HG02943 (cell line): ENCODE measurements around the gene TMEM37.

Experiments
- ATAC-seq: cut with Tn5 transposase; IDR thresholded peaks from one replicate; pipeline ENCODE4 v1.9.1; 2021; ENCODE audit warnings: mild to moderate bottlenecking, low read depth, moderate library complexity; ENCODE audit not compliant: unreplicated experiment

TMEM37 gene

GRCh38 chr2:119416299-119416923 is 15.2 kb upstream of the TMEM37 start:
- ATAC-seq, result no peak

DNA sequence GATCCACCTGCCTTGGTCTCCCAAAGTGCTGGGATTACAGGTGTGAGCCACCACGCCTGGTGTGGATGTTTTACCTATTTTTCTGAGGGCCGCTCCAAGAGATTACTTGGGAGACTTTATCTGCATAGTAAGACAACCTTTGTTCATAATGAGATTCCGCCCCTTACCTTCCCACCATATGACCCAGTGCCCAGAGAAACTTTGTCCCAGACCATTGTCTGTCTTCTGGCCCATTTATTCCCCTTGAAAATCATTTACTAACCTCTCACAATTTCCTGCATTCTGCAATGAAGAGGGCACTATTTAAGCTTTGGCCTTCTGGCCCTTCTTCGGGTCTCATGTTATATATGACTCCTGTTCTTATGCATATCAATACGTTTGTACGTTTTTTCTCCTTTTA is 13.7 kb upstream of the TMEM37 start:
- no peak for ATAC-seq

DNA sequence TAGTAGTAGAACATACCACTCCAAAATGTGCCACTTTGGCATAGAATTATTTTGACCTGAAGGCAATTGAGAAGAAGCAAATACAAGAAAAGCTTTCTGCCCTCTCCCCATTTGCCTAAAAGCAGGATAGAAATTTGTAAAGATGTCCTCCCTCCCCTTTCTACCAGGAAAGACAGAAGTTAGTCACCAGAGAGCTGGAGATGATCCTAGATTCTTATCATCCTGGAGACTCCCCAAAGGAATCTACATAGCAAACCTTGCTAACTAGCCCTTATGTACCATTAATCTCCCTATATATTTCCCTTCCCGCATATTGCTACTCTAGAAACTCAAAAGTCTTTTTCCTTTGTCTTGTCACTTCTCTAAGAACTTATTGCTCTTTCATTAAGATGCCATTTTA is 12.6 kb upstream of the TMEM37 start:
- no peak for ATAC-seq

- ATAC-seq, result no peak
These were observed 11.7 kb upstream of the TMEM37 start for GRCh38 chr2:119419803-119420508.

GRCh38 chr2:119421304-119421703 is 10.3 kb upstream of the TMEM37 start:
- ATAC-seq, result no peak

DNA sequence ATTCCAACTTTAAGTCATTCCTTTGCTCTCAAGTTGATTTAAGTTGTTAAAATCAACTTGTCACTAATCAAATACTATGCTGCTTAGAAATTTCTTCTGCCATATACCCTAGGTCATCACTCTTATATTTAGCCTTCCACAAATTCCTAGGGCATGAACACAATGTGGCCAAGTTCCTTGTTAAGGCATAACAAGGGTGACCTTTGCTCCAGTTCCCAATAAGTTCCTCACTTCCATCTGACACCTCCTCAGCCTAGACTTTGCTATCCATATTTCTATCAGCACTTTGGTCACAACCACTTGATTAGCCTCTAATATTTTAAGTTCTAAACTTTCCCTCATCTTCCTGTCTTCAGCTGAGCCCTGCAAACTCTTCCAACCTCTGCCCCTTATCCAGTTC is 9.9 kb upstream of the TMEM37 start:
- ATAC-seq, result no peak

DNA sequence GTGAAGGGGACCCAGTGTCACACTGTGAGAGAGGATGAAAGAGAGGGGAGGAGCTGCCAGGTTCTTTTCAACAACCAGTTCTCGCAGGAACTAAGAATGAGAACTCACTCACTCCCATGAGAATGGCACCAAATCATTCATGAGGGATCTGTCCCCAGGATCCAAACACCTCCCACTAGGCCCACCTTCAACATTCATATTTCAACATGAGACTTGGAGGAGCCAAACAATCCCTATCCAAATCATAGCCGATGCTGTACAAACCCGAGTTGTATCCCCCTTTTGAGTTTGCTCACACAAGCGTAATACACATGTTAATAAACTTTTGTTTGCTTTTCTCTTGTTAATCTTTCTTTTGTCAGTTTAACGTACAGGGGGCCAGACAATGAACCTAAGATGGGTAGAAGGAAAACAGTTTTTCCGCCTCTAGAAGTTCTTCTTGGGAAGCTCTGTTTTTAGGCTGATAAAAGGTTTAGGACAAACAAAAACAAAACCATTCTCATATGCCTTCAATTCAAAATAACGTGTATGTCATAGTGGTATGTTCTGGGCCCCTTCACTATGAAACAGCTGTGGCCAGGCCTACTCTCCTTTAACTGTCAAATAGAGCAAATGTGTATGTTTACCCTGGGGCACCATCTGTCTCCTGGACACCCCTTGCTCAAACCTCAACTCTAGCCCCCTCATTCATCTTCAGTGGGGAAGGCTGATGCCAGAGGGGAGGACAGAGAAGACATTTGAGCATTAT is 9.1 kb upstream of the TMEM37 start:
- ATAC-seq, result no peak

DNA sequence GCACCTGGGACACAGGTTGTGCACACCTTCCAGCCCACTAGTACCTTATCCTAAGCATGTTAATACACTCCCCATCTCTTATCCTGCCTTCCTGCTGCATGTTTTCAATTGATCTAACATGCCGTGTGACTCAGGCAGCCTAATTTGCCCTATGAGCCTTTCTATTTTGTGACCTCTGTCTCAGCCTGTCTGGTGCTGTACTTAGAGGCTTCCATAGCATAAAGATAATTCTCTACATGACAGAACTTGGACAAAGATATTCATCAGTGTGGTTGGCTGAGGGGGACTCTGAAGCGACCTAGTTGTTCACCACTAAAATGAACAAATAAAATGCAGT is 8.6 kb upstream of the TMEM37 start:
- ATAC-seq, result no peak

DNA sequence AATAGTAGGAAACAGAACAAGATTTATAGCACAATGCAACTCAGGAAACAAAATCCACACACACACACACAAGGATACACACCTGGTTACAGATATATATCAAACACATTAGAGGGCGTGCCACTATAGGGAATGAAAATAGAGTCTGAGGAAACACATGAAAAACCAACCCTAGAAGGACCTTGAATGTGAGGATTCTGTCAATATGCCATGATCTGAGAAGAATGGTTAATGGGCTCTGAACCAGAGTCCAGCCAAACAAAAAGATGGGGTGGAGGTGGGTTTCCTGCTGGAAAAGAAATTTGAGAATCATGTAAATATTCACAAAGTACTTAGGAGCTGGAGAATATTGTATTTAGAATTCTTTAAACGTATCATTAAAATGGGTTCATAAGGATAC is 7.8 kb upstream of the TMEM37 start:
- no peak for ATAC-seq

DNA sequence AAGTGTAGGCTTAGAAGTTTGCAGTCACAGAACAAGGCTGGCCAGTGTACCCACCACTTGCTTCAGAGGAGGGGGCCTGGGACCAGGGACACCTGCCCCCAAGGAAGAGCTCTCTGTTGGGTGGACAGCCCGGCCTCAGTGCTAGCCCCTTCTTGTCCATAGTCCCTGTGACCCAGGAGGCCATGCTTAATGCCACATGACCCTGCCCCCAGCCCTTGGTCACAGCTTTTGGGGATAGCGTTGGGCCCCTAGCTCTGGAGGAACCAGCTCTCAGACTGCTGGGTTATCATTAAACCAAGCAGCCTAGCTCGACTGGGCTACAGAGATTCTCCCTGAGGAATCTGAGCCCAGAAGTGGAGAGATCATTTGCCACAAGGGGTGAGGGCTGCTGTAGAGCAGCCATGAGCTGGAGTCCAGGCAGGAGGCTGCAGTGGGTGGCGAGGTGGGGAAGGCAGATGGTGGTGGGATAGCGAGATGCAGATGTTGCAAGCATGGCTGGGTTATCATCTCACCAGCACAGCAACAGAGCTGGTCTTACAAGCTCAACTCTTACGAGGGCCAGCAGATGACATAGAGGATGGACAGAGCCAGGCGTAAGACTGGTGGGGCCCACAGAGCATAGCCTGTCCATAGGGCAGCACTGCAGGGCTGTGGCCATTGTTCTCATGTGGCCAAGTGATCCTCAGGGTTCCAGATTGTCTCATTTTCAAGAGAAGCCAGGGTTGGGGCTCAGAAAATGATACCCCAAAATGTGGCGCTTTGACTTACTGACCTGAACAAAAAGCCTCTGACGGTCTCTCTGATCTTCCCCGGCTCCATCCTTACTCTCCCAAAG is 7.2 kb upstream of the TMEM37 start:
- ATAC-seq, result no peak

- no peak for ATAC-seq
These were observed 6.6 kb upstream of the TMEM37 start for GRCh38 chr2:119425119-119425405.

DNA sequence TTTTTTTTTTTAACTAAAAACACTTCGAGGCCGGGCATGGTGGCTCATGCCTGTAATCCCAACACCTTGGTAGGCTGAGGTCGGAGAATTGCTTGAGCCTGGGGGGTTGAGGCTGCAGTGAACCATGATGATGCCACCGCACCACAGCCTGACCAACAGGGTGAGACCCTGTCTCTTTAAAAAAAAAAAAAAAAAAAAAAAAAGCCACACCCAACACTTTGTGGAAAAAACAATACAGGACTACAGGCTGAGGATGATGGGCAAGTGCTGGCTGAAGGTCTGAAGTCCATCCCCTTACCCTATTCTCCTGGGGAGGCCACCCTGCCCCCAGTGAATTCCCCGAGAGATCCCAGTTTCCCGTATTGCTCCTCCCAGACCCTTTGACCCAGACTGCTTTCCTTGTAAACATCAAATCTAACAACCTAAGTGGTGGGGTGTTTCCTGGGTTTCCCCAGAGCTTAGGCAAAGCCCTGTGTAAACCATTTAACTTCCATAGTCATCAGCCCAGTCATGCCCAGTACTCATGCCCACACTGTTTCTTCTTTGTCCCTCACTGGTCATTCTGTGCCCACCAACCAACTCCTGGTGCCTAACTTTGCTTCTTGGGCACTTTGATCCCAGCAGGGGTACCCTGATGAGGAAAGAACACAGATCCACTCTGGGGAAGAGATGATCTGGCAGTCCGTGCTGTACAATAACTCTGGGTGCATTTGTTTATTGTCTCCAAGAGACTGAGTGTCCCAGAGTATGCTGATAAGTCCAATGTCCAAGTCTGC is 5.8 kb upstream of the TMEM37 start:
- ATAC-seq, result no peak

DNA sequence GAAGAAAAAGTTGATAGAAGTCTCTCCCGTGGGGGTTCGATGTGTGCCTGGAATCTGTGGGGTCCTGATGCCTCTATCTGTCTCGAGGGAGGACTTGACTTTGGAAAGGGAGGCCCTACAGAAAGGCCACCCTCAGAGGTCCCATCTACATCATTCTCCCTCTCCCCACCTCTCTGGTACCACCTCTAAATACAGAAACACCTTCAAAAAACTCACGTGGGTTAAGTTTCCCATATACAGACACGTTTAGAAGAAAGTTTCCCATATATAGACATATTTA is 5.3 kb upstream of the TMEM37 start:
- ATAC-seq, result no peak

- ATAC-seq, result no peak
These were observed 4.8 kb upstream of the TMEM37 start for GRCh38 chr2:119426801-119427395.

GRCh38 chr2:119427756-119428155 is 3.9 kb upstream of the TMEM37 start:
- no peak for ATAC-seq

- no peak for ATAC-seq
These were observed 3.0 kb upstream of the TMEM37 start for GRCh38 chr2:119428488-119429224.

DNA sequence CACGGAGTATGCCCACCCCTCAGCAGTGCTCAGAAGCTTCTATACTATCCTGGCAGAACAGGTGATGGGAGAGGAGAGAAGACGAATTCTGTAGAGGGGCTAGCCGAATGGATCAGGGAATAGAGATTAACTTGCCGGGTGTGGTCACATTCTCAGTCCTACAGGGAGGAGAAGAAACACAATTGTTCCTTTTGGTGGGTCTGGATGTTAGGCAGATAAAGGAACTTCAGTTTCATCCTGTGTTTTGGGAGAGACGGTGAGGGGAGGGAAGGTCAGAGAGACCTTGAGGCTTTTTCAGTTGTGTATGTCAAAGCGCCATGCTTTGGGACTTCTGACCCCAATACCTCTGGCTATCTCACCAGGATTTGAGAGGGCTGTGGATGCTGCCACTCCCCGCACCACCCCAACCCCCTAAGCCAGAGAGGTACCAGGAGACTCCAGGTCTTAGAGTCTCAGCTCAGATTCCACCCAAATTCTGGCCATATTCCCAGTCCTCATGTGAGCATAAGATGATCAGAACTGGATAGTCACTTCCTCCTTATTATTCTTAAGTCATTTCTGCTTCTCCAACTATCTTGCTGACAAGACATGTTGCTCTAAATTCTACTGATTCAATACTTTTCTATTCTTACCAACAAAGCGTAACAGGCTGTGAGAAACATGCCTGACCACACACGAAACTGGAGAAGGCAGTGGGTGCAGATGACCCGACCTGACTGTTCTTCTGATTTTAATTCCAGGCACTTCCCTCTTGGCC is 2.3 kb upstream of the TMEM37 start:
- ATAC-seq, result no peak

DNA sequence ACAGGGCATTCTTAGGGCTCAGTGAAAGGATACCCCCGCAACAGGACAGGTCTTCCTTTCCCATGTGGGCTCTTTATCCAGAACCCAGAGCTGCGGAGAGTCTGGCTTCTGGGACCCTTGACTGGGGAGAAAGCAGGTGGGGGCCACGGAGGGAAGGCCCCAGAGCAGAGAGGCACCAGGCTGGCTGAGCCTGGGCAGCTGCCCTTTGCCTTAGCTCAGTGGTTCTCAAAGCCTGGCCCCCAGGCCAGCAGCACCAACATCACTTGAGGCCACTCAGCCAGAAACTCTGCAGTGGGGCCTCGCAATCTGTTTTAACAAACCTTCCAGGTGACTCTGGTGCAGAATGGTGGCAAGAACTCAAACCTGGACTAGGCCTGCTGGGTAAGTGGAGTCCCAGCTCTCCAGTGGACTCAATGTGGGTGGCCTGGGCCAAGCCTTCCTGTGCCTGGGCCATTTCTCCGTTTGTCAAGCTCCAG is 1.6 kb upstream of the TMEM37 start:
- ATAC-seq, result no peak
